Loucy (cell line): ENCODE results near the gene PLEKHA5.

Experiments used
- EZH2phosphoT487 ChIP-seq: fragments of 200-600 bp; IDR thresholded peaks from 2 replicates; pipeline ENCODE4 v1.6.1; 2018; ENCODE audit warnings: antibody characterized with exemption, mild to moderate bottlenecking, moderate library complexity, borderline replicate concordance
- TF ChIP-seq, protein P1 (sequence below): fragments of 200-600 bp; sonication (generic); conservative IDR thresholded peaks from 2 replicates; pipeline ENCODE4 v1.5.1; 2014; ENCODE audit warnings: mild to moderate bottlenecking, antibody characterized with exemption, low read length

- TF ChIP-seq, protein P1, sequence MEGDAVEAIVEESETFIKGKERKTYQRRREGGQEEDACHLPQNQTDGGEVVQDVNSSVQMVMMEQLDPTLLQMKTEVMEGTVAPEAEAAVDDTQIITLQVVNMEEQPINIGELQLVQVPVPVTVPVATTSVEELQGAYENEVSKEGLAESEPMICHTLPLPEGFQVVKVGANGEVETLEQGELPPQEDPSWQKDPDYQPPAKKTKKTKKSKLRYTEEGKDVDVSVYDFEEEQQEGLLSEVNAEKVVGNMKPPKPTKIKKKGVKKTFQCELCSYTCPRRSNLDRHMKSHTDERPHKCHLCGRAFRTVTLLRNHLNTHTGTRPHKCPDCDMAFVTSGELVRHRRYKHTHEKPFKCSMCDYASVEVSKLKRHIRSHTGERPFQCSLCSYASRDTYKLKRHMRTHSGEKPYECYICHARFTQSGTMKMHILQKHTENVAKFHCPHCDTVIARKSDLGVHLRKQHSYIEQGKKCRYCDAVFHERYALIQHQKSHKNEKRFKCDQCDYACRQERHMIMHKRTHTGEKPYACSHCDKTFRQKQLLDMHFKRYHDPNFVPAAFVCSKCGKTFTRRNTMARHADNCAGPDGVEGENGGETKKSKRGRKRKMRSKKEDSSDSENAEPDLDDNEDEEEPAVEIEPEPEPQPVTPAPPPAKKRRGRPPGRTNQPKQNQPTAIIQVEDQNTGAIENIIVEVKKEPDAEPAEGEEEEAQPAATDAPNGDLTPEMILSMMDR, result no peak
- TF ChIP-seq EZH2phosphoT487, result no peak
Observed at GRCh38 chr12:19302100-19302640, 172.6 kb downstream of the PLEKHA5 start.
